GM23248 (cell line): ENCODE results near the gene CRHR2. TPM values are rescaled to one million over a fixed set of nuclear protein-coding genes. Genes with fewer than 3 reads are reported as not detected.
"Not testable (repeated sequence)": the region's sequence is repeated elsewhere in the genome, so short reads cannot be mapped to it uniquely, and the experiment has no call there.

ENCODE experiments used
- DNase-seq: peaks from one replicate; pipeline ENCODE4 v3.0.0-alpha.2; 2015
- H2AFZ ChIP-seq: fragments of 200-600 bp; sonication (generic); 2 replicates; pipeline ENCODE4 v1.6.1; 2016; ENCODE audit warnings: antibody characterized with exemption
- H3F3A ChIP-seq: fragments of 200-600 bp; sonication (generic); 2 replicates; pipeline ENCODE4 v1.6.1; 2016; ENCODE audit warnings: mild to moderate bottlenecking, antibody characterized with exemption, mixed run types; ENCODE audit not compliant: insufficient read depth
- H3K27ac ChIP-seq: fragments of 200-600 bp; sonication (generic); 2 replicates; pipeline ENCODE4 v1.5.1; 2016; ENCODE audit warnings: mild to moderate bottlenecking
- H3K27me3 ChIP-seq: fragments of 200-600 bp; sonication (generic); replicated peaks from 2 replicates; pipeline ENCODE4 v1.6.1; 2016; ENCODE audit warnings: mild to moderate bottlenecking; ENCODE audit not compliant: insufficient read depth
- H3K36me3 ChIP-seq: fragments of 200-600 bp; sonication (generic); 2 replicates; pipeline ENCODE4 v1.6.1; 2016; ENCODE audit warnings: low read depth, mild to moderate bottlenecking
- H3K4me1 ChIP-seq: fragments of 200-600 bp; sonication (generic); 2 replicates; pipeline ENCODE4 v1.6.1; 2016; ENCODE audit warnings: mild to moderate bottlenecking; ENCODE audit not compliant: insufficient read depth
- H3K4me2 ChIP-seq: fragments of 200-600 bp; sonication (generic); one replicate; pipeline ENCODE4 v1.6.1; 2016; ENCODE audit warnings: mild to moderate bottlenecking; ENCODE audit not compliant: unreplicated experiment
- H3K4me3 ChIP-seq: fragments of 200-600 bp; sonication (generic); 2 replicates; pipeline ENCODE4 v1.5.1; 2016; ENCODE audit warnings: mild to moderate bottlenecking
- H3K79me2 ChIP-seq: fragments of 200-600 bp; sonication (generic); 2 replicates; pipeline ENCODE4 v1.6.1; 2016; ENCODE audit warnings: mild to moderate bottlenecking; ENCODE audit not compliant: insufficient read depth
- H3K9ac ChIP-seq: fragments of 200-600 bp; sonication (generic); 2 replicates; pipeline ENCODE4 v1.6.1; 2016; ENCODE audit warnings: mild to moderate bottlenecking
- H3K9me2 ChIP-seq: fragments of 200-600 bp; sonication (generic); 2 replicates; pipeline ENCODE4 v1.6.1; 2016; ENCODE audit warnings: mixed run types, mild to moderate bottlenecking, moderate library complexity; ENCODE audit not compliant: insufficient read depth
- H3K9me3 ChIP-seq: fragments of 200-600 bp; sonication (generic); one replicate; pipeline ENCODE4 v1.6.1; 2017; ENCODE audit warnings: low read depth
- H4K20me1 ChIP-seq: fragments of 200-600 bp; sonication (generic); 2 replicates; pipeline ENCODE4 v1.6.0; 2016; ENCODE audit not compliant: insufficient read depth
- EZH2 ChIP-seq: fragments of 200-600 bp; sonication (generic); IDR thresholded peaks from 2 replicates; pipeline ENCODE4 v1.6.1; 2018; ENCODE audit warnings: antibody characterized with exemption, mild to moderate bottlenecking; ENCODE audit not compliant: insufficient read depth, poor library complexity, severe bottlenecking
- EZH2phosphoT487 ChIP-seq: fragments of 200-600 bp; sonication (generic); IDR thresholded peaks from 2 replicates; pipeline ENCODE4 v1.6.1; 2018; ENCODE audit warnings: antibody characterized with exemption, moderate library complexity, mild to moderate bottlenecking, low read depth; ENCODE audit not compliant: insufficient read depth
- WGBS, 2 experiments: methylation state at CpG; one replicate each; pipeline ENCODE4 v1.1.6; 2015 to 2017; ENCODE audit warnings: low lambda C conversion rate in 2 of 2, low coverage in 1 of 2; ENCODE audit errors: missing lambda C conversion rate in 2 of 2; 5-methylcytosine and 5-hydroxymethylcytosine counted together
- in situ Hi-C: fragments of 300-500 bp; cut with MboI; formaldehyde crosslinking; loops from 2 replicates; pipeline ENCODE4 v1.15.0; 2020
- polyA plus RNA-seq: library from polyadenylated mRNA; unstranded; fragments of >200 nt; fragmentation: Nextera tagmentation; extraction: Ambion mirVana; gene quantifications from 2 replicates; pipeline ENCODE4 v1.2.1, GENCODE V29; 2016
- total RNA-seq: library from RNA; depleted of rRNA; stranded (reverse); fragments of >200 nt; shearing (Covaris generic); gene quantifications from 2 replicates; pipeline ENCODE4 v1.2.3, GENCODE V29; 2014

The CRHR2 gene
- total and polyA plus RNA-seq, 2 experiments from 2014 or later, result 0.05 TPM; not detected in 1

DNA sequence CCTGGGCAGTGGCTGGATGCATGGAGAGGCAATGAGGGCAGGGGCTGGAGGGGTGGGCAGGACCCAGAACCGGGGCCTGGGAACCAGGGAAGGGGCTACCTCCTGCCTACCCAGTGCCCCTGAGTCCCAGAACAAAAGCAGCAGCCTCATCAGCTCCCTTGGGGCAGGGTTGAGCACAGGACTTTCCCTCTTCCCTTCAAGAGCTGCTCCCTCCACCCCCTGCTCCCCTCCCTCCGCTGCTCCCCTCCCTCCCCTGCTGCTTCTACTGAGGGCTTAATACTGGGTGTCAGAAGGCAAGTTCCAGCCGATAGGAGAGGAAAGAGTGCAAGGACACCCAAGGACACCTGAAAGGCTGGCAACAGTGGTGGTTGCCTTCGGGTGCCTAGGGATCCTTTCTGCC lies 41.5 kb upstream of the CRHR2 start:
- no peak overlapping the region for H3K27ac ChIP-seq
- no peak overlapping the region for H3K4me2 ChIP-seq
- no peaks in the 10 kb centered on the region for H3F3A ChIP-seq
- in situ Hi-C loops, result no loop called here
- H3K9me3 ChIP-seq, result no peaks in the 10 kb centered on the region
- H3K9ac ChIP-seq, result no peak overlapping the region
- H3K27me3 ChIP-seq, result peaks cover 29% of the 10 kb centered on the region
- H3K9me2 ChIP-seq, result no peaks in the 10 kb centered on the region
- no peaks in the 10 kb centered on the region for H3K79me2 ChIP-seq
- DNase-seq, result no peak
- H3K4me1 ChIP-seq, result no peaks in the 10 kb centered on the region
- H4K20me1 ChIP-seq, result no peaks in the 10 kb centered on the region
- TF ChIP-seq EZH2 (no peak), EZH2phosphoT487 (no peak)
- WGBS, 2 experiments, result 8 to 25% methylated on average over 2 to 4 of the region's 4 CpGs
- no peak overlapping the region for H2AFZ ChIP-seq
- H3K36me3 ChIP-seq, result no peaks in the 10 kb centered on the region
- H3K4me3 ChIP-seq, result no peak overlapping the region

DNA sequence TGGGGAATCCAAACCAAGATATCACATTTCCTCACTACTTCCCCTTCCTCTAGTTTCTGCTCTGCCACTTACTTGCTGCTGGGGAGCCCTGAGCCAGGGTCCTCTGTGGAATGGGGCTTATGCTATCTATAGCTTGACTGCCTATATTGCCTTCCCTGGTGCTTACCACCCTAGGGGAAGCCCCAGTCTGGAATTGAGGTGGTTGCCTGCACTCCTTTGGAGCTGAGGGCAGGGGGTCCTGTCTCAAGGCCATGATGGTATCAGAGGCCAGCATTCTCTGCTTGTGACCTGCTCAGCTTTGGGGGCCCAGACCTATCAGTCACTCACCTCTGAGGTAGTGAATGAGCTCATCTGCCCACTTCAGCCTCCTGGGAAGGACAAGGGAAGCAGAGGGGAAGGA lies 40.4 kb upstream of the CRHR2 start:
- in situ Hi-C loops, result no loop called here
- no peak for DNase-seq

DNA sequence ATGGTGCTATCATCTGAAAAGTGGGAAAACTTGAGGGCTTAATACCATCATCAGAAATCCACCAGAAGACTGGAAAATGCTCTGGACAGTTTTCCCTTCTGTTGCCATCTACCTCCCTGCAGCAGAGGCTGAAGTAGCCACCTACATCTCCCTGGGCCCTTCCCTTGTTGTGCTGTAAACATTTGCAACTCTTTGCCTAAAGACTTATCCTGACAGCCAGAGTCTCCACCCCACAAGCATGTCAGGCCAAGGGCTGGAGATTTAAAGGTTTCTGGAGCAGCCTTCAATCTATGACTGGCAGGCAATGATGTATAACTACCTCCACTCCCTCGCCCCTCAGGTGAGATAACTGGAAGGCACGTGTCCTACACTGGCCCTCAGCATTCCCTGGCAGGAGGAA lies 39.9 kb upstream of the CRHR2 start:
- no peak for DNase-seq
- H3K36me3 ChIP-seq, result no peaks in the 10 kb centered on the region
- H3K9ac ChIP-seq, result no peak overlapping the region
- H3K9me3 ChIP-seq, result no peaks in the 10 kb centered on the region
- no peaks in the 10 kb centered on the region for H3K79me2 ChIP-seq
- WGBS, 2 experiments, result 13 to 19% methylated on average over 2 of the region's 2 CpGs
- no peak overlapping the region for H3K27ac ChIP-seq
- no peak overlapping the region for H2AFZ ChIP-seq
- H4K20me1 ChIP-seq, result no peaks in the 10 kb centered on the region
- H3F3A ChIP-seq, result no peaks in the 10 kb centered on the region
- H3K4me2 ChIP-seq, result no peak overlapping the region
- no peaks in the 10 kb centered on the region for H3K4me1 ChIP-seq
- in situ Hi-C loops, result no loop called here
- H3K9me2 ChIP-seq, result no peaks in the 10 kb centered on the region
- no peak for TF ChIP-seq EZH2phosphoT487
- no peak for TF ChIP-seq EZH2
- H3K27me3 ChIP-seq, result peaks cover 29% of the 10 kb centered on the region
- no peak overlapping the region for H3K4me3 ChIP-seq

More for the DNA sequence above, 40.4 kb upstream of the CRHR2 start:
- no peaks in the 10 kb centered on the region for H3K9me3 ChIP-seq
- no peak for TF ChIP-seq EZH2
- no peak for TF ChIP-seq EZH2phosphoT487
- peaks cover 29% of the 10 kb centered on the region for H3K27me3 ChIP-seq
- no peaks in the 10 kb centered on the region for H3K9me2 ChIP-seq
- no peak overlapping the region for H3K4me3 ChIP-seq
- no peaks in the 10 kb centered on the region for H4K20me1 ChIP-seq
- no peaks in the 10 kb centered on the region for H3K4me1 ChIP-seq
- no peak overlapping the region for H3K9ac ChIP-seq
- H3K36me3 ChIP-seq, result no peaks in the 10 kb centered on the region
- H3K27ac ChIP-seq, result no peak overlapping the region
- H3F3A ChIP-seq, result no peaks in the 10 kb centered on the region
- no peak overlapping the region for H2AFZ ChIP-seq
- H3K4me2 ChIP-seq, result no peak overlapping the region
- no peaks in the 10 kb centered on the region for H3K79me2 ChIP-seq

DNA sequence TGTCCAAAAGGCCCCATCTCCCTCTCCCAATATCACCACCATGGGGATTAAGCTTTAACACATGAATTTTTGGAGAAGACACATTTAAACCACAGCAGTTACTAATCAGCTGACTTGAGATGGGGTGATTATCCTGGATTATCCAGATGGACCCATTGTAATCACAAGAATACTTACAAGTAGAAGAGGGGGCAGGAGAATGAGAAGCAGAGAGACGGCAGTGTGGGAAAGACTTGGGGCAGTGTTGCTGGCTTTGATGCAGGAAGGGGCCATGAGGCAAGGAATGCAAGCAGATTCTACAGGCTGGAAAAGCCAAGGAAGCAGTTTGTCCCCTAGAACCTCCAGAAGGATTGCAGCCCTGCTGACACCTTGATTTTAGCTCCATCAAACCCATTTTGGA lies 39.0 kb upstream of the CRHR2 start:
- no peak overlapping the region for H2AFZ ChIP-seq
- no peak overlapping the region for H3K4me2 ChIP-seq
- no peak for DNase-seq
- no peak overlapping the region for H3K4me3 ChIP-seq
- no peak overlapping the region for H3K27ac ChIP-seq
- no peaks in the 10 kb centered on the region for H3F3A ChIP-seq
- no peaks in the 10 kb centered on the region for H3K9me2 ChIP-seq
- no peak overlapping the region for H3K9ac ChIP-seq
- no peaks in the 10 kb centered on the region for H3K79me2 ChIP-seq
- peaks cover 29% of the 10 kb centered on the region for H3K27me3 ChIP-seq
- no peaks in the 10 kb centered on the region for H3K36me3 ChIP-seq
- in situ Hi-C loops, result no loop called here
- no peaks in the 10 kb centered on the region for H3K9me3 ChIP-seq
- WGBS, 2 experiments, result 38 to 50% methylated on average over 1 of the region's 1 CpG
- no peaks in the 10 kb centered on the region for H4K20me1 ChIP-seq
- no peaks in the 10 kb centered on the region for H3K4me1 ChIP-seq
- TF ChIP-seq EZH2phosphoT487 (no peak), EZH2 (no peak)

DNA sequence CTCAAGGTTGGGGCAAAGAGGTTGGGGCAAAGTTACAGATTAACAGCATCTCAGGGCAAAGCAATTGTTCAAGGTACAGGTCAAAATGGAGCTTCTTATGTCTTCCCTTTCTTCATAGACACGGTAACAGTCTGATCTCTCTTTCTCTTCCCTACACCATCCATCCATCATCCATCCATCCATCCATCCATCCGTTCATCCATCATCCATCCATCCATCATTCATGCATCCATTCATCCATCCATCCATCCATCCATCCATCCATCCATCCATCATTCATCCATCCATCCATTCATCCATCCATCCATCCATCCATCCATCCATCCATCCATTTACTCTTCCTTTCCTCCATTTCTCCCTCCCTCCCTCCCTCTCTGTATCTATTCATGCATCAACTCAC lies 37.2 kb upstream of the CRHR2 start:
- DNase-seq, H3K9me2 ChIP-seq, H3K36me3 ChIP-seq, in situ Hi-C loops, H3F3A ChIP-seq, H3K4me2 ChIP-seq, H3K9me3 ChIP-seq, H3K79me2 ChIP-seq, H4K20me1 ChIP-seq, H3K4me3 ChIP-seq, H3K27ac ChIP-seq, H3K4me1 ChIP-seq, H2AFZ ChIP-seq, H3K9ac ChIP-seq: not testable (repeated sequence)
- 20 to 21% methylated on average over 2 of the region's 2 CpGs for WGBS, 2 experiments
- peaks cover 21% of the 10 kb centered on the region; the same call in 1 of the 2 replicates for H3K27me3 ChIP-seq
